DND-41 (cell line): ENCODE measurements around the gene GART.

Source experiments
- ATAC-seq: fragments of 200-7000 bp; cut with Tn5 transposase; 3 replicates; pipeline ENCODE4 v1.9.1; 2021; ENCODE audit warnings: low read depth; ENCODE audit not compliant: insufficient read depth
- DNase-seq: peaks from one replicate; pipeline ENCODE4 v3.0.0-alpha.2; 2020
- H2AFZ ChIP-seq: 2 replicates; pipeline ENCODE4 v1.6.0; 2012; ENCODE audit warnings: low read depth, low read length
- H3K27ac ChIP-seq: 2 replicates; pipeline ENCODE4 v1.5.1; 2012; ENCODE audit warnings: low read length, inconsistent platforms
- H3K27me3 ChIP-seq: fragments of 200-600 bp; sonication (generic); 2 replicates; pipeline ENCODE4 v1.6.0; 2012; ENCODE audit warnings: low read length, mild to moderate bottlenecking, inconsistent platforms; ENCODE audit not compliant: insufficient read depth, poor library complexity
- H3K36me3 ChIP-seq: 2 replicates; pipeline ENCODE4 v1.5.1; 2012; ENCODE audit warnings: low read length, inconsistent platforms; ENCODE audit not compliant: insufficient read depth
- H3K4me1 ChIP-seq: 2 replicates; pipeline ENCODE4 v1.5.1; 2012; ENCODE audit warnings: mild to moderate bottlenecking, low read length; ENCODE audit not compliant: insufficient read depth
- H3K4me2 ChIP-seq: 2 replicates; pipeline ENCODE4 v1.6.0; 2012; ENCODE audit warnings: mild to moderate bottlenecking, moderate library complexity, low read length, inconsistent platforms; ENCODE audit not compliant: insufficient read depth
- H3K4me3 ChIP-seq, 2 experiments: fragments of 200-600 bp in 1 of 2; shearing (Covaris generic) in 1 of 2; 2 replicates each; pipeline ENCODE4 v1.5.1; 2012 to 2016; ENCODE audit warnings: inconsistent platforms in 2 of 2, low read length in 2 of 2, mild to moderate bottlenecking in 2 of 2, low read depth in 1 of 2, moderate library complexity in 1 of 2
- H3K79me2 ChIP-seq: 2 replicates; pipeline ENCODE4 v1.6.0; 2012; ENCODE audit warnings: low read length, inconsistent platforms; ENCODE audit not compliant: insufficient read depth
- H3K9ac ChIP-seq: 2 replicates; pipeline ENCODE4 v1.6.0; 2012; ENCODE audit warnings: low read depth, mild to moderate bottlenecking, inconsistent platforms, low read length, moderate library complexity
- H3K9me3 ChIP-seq: 2 replicates; pipeline ENCODE4 v1.5.1; 2012; ENCODE audit warnings: low read length, moderate library complexity, mild to moderate bottlenecking, inconsistent platforms; ENCODE audit not compliant: insufficient read depth, severe bottlenecking
- H4K20me1 ChIP-seq: 2 replicates; pipeline ENCODE4 v1.6.0; 2012; ENCODE audit warnings: low read length; ENCODE audit not compliant: insufficient read depth
- EZH2 ChIP-seq: IDR thresholded peaks from 3 replicates; pipeline ENCODE4 v1.6.1; 2012; ENCODE audit warnings: borderline replicate concordance, low read depth, mild to moderate bottlenecking, moderate library complexity, low read length, inconsistent platforms; ENCODE audit not compliant: severe bottlenecking
- TF ChIP-seq, protein P1 (sequence below): IDR thresholded peaks from 2 replicates; pipeline ENCODE4 v1.5.1; 2012; ENCODE audit warnings: borderline replicate concordance, low read length, moderate library complexity, mild to moderate bottlenecking; ENCODE audit not compliant: poor library complexity, severe bottlenecking; ENCODE audit errors: extremely low read depth

The GART gene

DNA sequence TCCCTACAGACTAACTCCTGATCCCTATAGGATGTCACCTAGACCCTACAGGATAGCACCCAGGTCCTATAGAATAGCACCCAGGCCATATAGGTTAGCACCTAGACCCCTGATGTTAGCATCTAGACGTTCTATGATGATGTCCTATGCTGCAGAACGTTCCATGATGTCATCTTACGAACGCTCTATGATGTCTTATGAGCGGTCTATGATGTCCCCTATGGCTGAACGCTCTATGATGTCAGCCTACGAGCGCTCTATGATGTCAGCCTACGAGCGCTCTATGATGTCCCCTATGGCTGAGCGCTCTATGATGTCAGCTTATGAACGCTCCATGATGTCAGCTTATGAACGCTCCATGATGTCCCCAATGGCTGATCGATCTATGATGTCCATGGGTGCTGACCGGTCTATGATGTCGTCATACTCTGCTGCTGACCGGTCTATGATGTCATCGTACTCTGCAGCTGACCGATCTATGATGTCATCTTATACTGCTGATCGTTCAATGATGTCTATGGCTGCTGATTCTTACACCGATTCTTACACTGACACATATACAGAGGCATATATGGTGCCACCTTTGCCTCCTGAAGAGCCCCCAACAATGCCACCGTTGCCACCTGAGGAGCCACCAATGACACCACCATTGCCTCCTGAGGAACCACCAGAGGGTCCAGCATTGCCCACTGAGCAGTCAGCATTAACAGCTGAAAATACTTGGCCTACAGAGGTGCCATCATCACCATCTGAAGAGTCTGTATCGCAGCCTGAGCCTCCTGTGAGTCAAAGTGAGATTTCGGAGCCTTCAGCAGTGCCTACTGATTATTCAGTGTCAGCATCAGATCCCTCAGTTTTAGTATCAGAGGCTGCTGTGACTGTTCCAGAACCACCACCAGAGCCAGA is 10.4 kb upstream of the GART start:
- peaks cover 46% of the 10 kb centered on the region for H3K4me1 ChIP-seq
- no peak overlapping the region for H2AFZ ChIP-seq
- H3K4me3 ChIP-seq = no peak overlapping the region
- H3K9me3 ChIP-seq = no peaks in the 10 kb centered on the region
- H3K27me3 ChIP-seq = no peaks in the 10 kb centered on the region
- ATAC-seq = peak; percentile 29; the same call in 1 of the 3 replicates
- DNase-seq = no peak
- TF ChIP-seq, protein P1, sequence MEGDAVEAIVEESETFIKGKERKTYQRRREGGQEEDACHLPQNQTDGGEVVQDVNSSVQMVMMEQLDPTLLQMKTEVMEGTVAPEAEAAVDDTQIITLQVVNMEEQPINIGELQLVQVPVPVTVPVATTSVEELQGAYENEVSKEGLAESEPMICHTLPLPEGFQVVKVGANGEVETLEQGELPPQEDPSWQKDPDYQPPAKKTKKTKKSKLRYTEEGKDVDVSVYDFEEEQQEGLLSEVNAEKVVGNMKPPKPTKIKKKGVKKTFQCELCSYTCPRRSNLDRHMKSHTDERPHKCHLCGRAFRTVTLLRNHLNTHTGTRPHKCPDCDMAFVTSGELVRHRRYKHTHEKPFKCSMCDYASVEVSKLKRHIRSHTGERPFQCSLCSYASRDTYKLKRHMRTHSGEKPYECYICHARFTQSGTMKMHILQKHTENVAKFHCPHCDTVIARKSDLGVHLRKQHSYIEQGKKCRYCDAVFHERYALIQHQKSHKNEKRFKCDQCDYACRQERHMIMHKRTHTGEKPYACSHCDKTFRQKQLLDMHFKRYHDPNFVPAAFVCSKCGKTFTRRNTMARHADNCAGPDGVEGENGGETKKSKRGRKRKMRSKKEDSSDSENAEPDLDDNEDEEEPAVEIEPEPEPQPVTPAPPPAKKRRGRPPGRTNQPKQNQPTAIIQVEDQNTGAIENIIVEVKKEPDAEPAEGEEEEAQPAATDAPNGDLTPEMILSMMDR = no peak
- TF ChIP-seq EZH2 = no peak
- H4K20me1 ChIP-seq = peaks cover 79% of the 10 kb centered on the region
- peaks cover 98% of the 10 kb centered on the region for H3K79me2 ChIP-seq
- H3K4me2 ChIP-seq = peak overlapping the region; percentile 28; the same call in 1 of the 2 replicates
- no peak overlapping the region for H3K9ac ChIP-seq
- H3K36me3 ChIP-seq = peaks cover 96% of the 10 kb centered on the region
- no peak overlapping the region for H3K27ac ChIP-seq

DNA sequence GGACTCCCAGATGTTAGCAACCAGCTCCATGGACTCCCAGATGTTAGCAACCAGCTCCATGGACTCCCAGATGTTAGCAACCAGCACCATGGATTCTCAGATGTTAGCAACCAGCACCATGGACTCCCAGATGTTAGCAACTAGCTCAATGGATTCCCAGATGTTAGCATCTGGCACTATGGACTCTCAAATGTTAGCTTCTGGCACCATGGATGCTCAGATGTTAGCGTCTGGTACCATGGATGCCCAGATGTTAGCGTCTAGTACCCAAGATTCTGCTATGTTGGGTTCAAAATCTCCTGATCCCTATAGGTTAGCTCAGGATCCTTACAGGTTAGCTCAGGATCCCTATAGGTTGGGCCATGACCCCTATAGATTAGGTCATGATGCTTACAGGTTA is 9.7 kb upstream of the GART start:
- Histone ChIP-seq H3K27me3 (no peaks in the 10 kb centered on the region), H4K20me1 (peaks cover 77% of the 10 kb centered on the region), H2AFZ (no peak overlapping the region), H3K4me1 (peaks cover 46% of the 10 kb centered on the region), H3K4me3 (no peak overlapping the region), H3K79me2 (peaks cover 98% of the 10 kb centered on the region), H3K9me3 (no peaks in the 10 kb centered on the region), H3K9ac (no peak overlapping the region), H3K36me3 (peaks cover 96% of the 10 kb centered on the region), H3K27ac (no peak overlapping the region), H3K4me2 (peak overlapping the region; percentile 28; the same call in 1 of the 2 replicates)
- DNase-seq = no peak
- no peak for ATAC-seq
- no peak for TF ChIP-seq EZH2
- TF ChIP-seq, protein P1 = no peak

DNA sequence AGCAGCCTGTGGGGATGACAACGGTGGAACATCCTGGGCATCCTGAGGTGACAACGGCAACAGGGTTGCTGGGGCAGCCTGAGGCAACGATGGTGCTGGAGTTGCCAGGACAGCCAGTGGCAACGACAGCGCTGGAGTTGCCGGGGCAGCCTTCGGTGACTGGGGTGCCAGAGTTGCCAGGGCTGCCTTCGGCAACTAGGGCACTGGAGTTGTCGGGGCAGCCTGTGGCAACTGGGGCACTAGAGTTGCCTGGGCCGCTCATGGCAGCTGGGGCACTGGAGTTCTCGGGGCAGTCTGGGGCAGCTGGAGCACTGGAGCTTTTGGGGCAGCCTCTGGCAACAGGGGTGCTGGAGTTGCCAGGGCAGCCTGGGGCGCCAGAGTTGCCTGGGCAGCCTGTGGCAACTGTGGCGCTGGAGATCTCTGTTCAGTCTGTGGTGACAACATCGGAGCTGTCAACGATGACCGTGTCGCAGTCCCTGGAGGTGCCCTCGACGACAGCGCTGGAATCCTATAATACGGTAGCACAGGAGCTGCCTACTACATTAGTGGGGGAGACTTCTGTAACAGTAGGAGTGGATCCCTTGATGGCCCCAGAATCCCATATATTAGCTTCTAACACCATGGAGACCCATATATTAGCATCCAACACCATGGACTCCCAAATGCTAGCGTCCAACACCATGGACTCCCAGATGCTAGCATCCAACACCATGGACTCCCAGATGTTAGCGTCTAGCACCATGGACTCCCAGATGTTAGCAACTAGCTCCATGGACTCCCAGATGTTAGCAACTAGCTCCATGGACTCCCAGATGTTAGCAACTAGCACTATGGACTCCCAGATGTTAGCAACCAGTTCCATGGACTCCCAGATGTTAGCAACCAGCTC is 9.1 kb upstream of the GART start:
- H3K4me1 ChIP-seq = peaks cover 49% of the 10 kb centered on the region
- no peak overlapping the region for H3K9ac ChIP-seq

More for the DNA sequence above, 9.1 kb upstream of the GART start:
- no peak for TF ChIP-seq EZH2
- TF ChIP-seq, protein P1 = no peak
- Histone ChIP-seq H3K9me3 (no peaks in the 10 kb centered on the region), H3K79me2 (peaks cover 99% of the 10 kb centered on the region), H3K27ac (no peak overlapping the region), H3K27me3 (no peaks in the 10 kb centered on the region), H3K4me2 (peak overlapping the region; percentile 28; the same call in 1 of the 2 replicates), H4K20me1 (peaks cover 75% of the 10 kb centered on the region), H2AFZ (no peak overlapping the region), H3K4me3 (no peak overlapping the region), H3K36me3 (peaks cover 97% of the 10 kb centered on the region)
- DNase-seq = no peak
- ATAC-seq = no peak; the same call in 2 of the 3 replicates
